Transverse colon (tissue), 4 donors: Measurements from ENCODE around the gene LAMA2.

ENCODE experiments used
- CTCF ChIP-seq, 5 experiments: fragments of 200-600 bp in 3 of 5; fragments of 450-650 bp in 2 of 5; sonication (generic) in 3 of 5; IDR thresholded peaks; 1 replicate in 2 of 5; 2 replicates in 3 of 5; pipeline ENCODE4 v1.5.1; 2016 to 2017; ENCODE audit warnings: antibody characterized with exemption in 5 of 5, inconsistent platforms in 3 of 5, mild to moderate bottlenecking in 2 of 5, moderate library complexity in 1 of 5
- POLR2A ChIP-seq: fragments of 450-650 bp; IDR thresholded peaks from one replicate; pipeline ENCODE4 v1.6.1; 2016; ENCODE audit warnings: antibody characterized with exemption, mild to moderate bottlenecking, moderate library complexity
- POLR2AphosphoS5 ChIP-seq, 3 donors: sonication (generic); formaldehyde crosslinking; IDR thresholded peaks; one replicate each; pipeline ENCODE4 v1.6.1; 2016; ENCODE audit warnings: antibody characterized with exemption in 3 of 3

- no peak for TF ChIP-seq CTCF (IDR thresholded peaks at IDR 0.05)
- TF ChIP-seq POLR2A, result no peak
- no peak for TF ChIP-seq POLR2AphosphoS5 (IDR thresholded peaks at IDR 0.05)
These were observed 414.7 kb downstream of the LAMA2 start for GRCh38 chr6:129297592-129297991.
